SK-N-SH (cell line): ENCODE data around the gene ALG6. TPM values are rescaled to one million over a fixed set of nuclear protein-coding genes. Genes with fewer than 3 reads are reported as not detected.

Experiments
- CTCF ChIA-PET: fragments of 300-600, 350-600 bp; formaldehyde crosslinking; extraction: SDS; loops from one replicate; lab custom pipeline; 2021; lab: Yijun Ruan, JAX
- POLR2A ChIA-PET: fragments of 350-600 bp; sonication (Branson Sonifier 250); formaldehyde crosslinking; extraction: SDS; loops from one replicate; lab custom pipeline; 2020; ENCODE audit warnings: antibody characterized with exemption, inconsistent platforms; lab: Yijun Ruan, JAX
- DNase-seq: peaks from one replicate; pipeline ENCODE4 v3.0.0; 2012
- H2AFZ ChIP-seq: fragments of 200-600 bp; sonication (generic); 2 replicates; pipeline ENCODE4 v1.8.1; 2016; ENCODE audit warnings: antibody characterized with exemption, mild to moderate bottlenecking, low read depth
- H3F3A ChIP-seq: fragments of 200-600 bp; sonication (generic); replicated peaks from 2 replicates; pipeline ENCODE3; 2016; ENCODE audit warnings: antibody characterized with exemption, mild to moderate bottlenecking; ENCODE audit not compliant: insufficient read depth
- H3K27ac ChIP-seq, 2 experiments: fragments of 200-500 bp in 1 of 2; fragments of 200-600 bp in 1 of 2; sonication (Bioruptor generic) in 1 of 2; sonication (generic), shearing (Covaris generic) in 1 of 2; 2 replicates each; pipeline versions ENCODE4 v1.5.1 to v1.6.1; 2014 to 2016; ENCODE audit warnings: low read depth in 2 of 2, inconsistent platforms in 1 of 2, low read length in 1 of 2, mild to moderate bottlenecking in 1 of 2, mixed read lengths in 1 of 2
- H3K27me3 ChIP-seq: fragments of 200-600 bp; sonication (generic), shearing (Covaris generic); 2 replicates; pipeline ENCODE4 v1.6.1; 2016; ENCODE audit warnings: mixed run types; ENCODE audit not compliant: insufficient read depth
- H3K36me3 ChIP-seq, 2 experiments: fragments of 200-500 bp in 1 of 2; fragments of 200-600 bp in 1 of 2; sonication (Bioruptor generic) in 1 of 2; sonication (generic) in 1 of 2; replicated peaks in 1 of 2; 2 replicates each; pipeline versions ENCODE3 to v1.5.1; 2014 to 2016; ENCODE audit warnings: low read length in 1 of 2, mild to moderate bottlenecking in 1 of 2; ENCODE audit not compliant: insufficient read depth in 2 of 2, control insufficient read depth in 1 of 2
- H3K4me1 ChIP-seq, 2 experiments: fragments of 200-500 bp in 1 of 2; fragments of 200-600 bp in 1 of 2; sonication (Bioruptor generic) in 1 of 2; sonication (generic), shearing (Covaris generic) in 1 of 2; 2 replicates each; pipeline versions ENCODE4 v1.5.1 to v1.6.1; 2014 to 2016; ENCODE audit warnings: low read depth in 1 of 2, low read length in 1 of 2, mixed run types in 1 of 2; ENCODE audit not compliant: insufficient read depth in 2 of 2, control insufficient read depth in 1 of 2
- H3K4me2 ChIP-seq: fragments of 200-600 bp; sonication (generic), shearing (Covaris generic); 2 replicates; pipeline ENCODE4 v1.6.1; 2017; ENCODE audit warnings: mixed run types
- H3K4me3 ChIP-seq, 2 experiments: fragments of 200-500 bp in 1 of 2; fragments of 200-600 bp in 1 of 2; sonication (Bioruptor generic) in 1 of 2; sonication (generic), shearing (Covaris generic) in 1 of 2; 2 replicates each; pipeline versions ENCODE4 v1.5.1 to v1.8.1; 2014 to 2016; ENCODE audit warnings: low read depth in 2 of 2, inconsistent platforms in 1 of 2, low read length in 1 of 2, mild to moderate bottlenecking in 1 of 2, mixed read lengths in 1 of 2, moderate library complexity in 1 of 2
- H3K79me2 ChIP-seq: fragments of 200-600 bp; sonication (generic); 2 replicates; pipeline ENCODE4 v1.8.1; 2017; ENCODE audit warnings: mild to moderate bottlenecking; ENCODE audit not compliant: insufficient read depth
- H3K9ac ChIP-seq: fragments of 200-600 bp; sonication (generic); 2 replicates; pipeline ENCODE4 v1.6.1; 2017; ENCODE audit warnings: mixed run types
- H3K9me2 ChIP-seq: fragments of 200-600 bp; sonication (generic); 2 replicates; pipeline ENCODE4 v1.6.1; 2017; ENCODE audit warnings: mixed run types
- H3K9me3 ChIP-seq: fragments of 200-600 bp; sonication (generic); 2 replicates; pipeline ENCODE4 v1.6.1; 2017; ENCODE audit warnings: mixed run types, mild to moderate bottlenecking, moderate library complexity
- H4K20me1 ChIP-seq: fragments of 200-600 bp; sonication (generic); 2 replicates; pipeline ENCODE4 v1.6.1; 2017; ENCODE audit warnings: mild to moderate bottlenecking, mixed run types; ENCODE audit not compliant: insufficient read depth
- FOXJ3 ChIP-seq: sonication (generic); formaldehyde crosslinking; IDR thresholded peaks from 2 replicates; pipeline ENCODE4 v1.5.1; 2020; ENCODE audit warnings: mild to moderate bottlenecking, missing genetic modification reagents
- FOXM1 ChIP-seq: IDR thresholded peaks from 2 replicates; pipeline ENCODE4 v1.4.0; 2012; ENCODE audit warnings: low read depth, mild to moderate bottlenecking
- GABPA ChIP-seq: IDR thresholded peaks from 2 replicates; pipeline ENCODE4 v1.4.0; 2012; ENCODE audit warnings: low read depth, mild to moderate bottlenecking
- MXI1 ChIP-seq: IDR thresholded peaks from 2 replicates; pipeline ENCODE4 v1.6.1; 2012; ENCODE audit warnings: mild to moderate bottlenecking, low read depth, low read length, improper control_type of control experiment
- RCOR1 ChIP-seq: fragments of 150-350 bp; IDR thresholded peaks from 2 replicates; pipeline ENCODE4 v1.6.1; 2017; ENCODE audit warnings: antibody characterized with exemption, low read length
- RXRA ChIP-seq: IDR thresholded peaks from 2 replicates; pipeline ENCODE4 v1.4.0; 2012; ENCODE audit warnings: low read depth, mild to moderate bottlenecking, borderline replicate concordance
- SIN3A ChIP-seq: IDR thresholded peaks from 2 replicates; pipeline ENCODE4 v1.6.1; 2012; ENCODE audit warnings: low read depth, mild to moderate bottlenecking, low read length, moderate library complexity, borderline replicate concordance
- WGBS: methylation state at CpG from one replicate; pipeline ENCODE4 v1.1.6; 2017; ENCODE audit warnings: low lambda C conversion rate; 5-methylcytosine and 5-hydroxymethylcytosine counted together
- polyA plus RNA-seq, 3 experiments: library from polyadenylated mRNA; depleted of rRNA; stranded (reverse); fragments of >200 nt; gene quantifications; 2 replicates each; pipeline ENCODE4 v1.2.3, GENCODE V29; 2012
- TF ChIP-seq, protein P1 (sequence below): IDR thresholded peaks from 2 replicates; pipeline ENCODE4; 2012
- TF ChIP-seq, protein P2 (sequence below): fragments of 200-600 bp; sonication (generic); IDR thresholded peaks from 2 replicates; pipeline ENCODE4 v1.6.1; 2017; ENCODE audit warnings: antibody characterized with exemption, mild to moderate bottlenecking, moderate library complexity
- TF ChIP-seq, protein P3 (sequence below): IDR thresholded peaks from 2 replicates; pipeline ENCODE4 v1.6.1; 2012; ENCODE audit warnings: mild to moderate bottlenecking, low read depth, low read length, moderate library complexity

The ALG6 gene
- polyA plus RNA-seq, 1 of the 3 experiments (the other 2 are of a cell fraction) = 3.8 TPM

DNA sequence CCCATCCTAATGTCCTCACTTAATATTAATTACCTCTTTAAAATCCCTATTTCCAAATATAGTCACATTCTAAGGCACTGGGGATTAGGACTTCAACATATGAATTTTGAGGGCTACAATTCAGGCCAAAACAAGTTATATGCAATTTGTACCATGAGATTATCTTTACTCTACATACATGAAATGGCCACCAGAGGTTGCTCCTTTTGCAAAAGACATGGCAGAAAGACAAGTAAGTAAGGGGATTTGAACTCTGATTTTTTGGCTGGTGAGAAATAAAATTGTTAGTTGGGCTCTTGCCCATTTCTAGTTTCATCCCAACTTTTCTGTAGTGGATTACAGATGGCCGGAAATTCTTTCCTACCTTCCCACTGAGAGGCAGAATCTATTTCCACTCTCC, 4.8 kb upstream of the ALG6 start:
- Histone ChIP-seq H4K20me1 (no peaks in the 10 kb centered on the region), H3K4me3 (no peak overlapping the region)

DNA sequence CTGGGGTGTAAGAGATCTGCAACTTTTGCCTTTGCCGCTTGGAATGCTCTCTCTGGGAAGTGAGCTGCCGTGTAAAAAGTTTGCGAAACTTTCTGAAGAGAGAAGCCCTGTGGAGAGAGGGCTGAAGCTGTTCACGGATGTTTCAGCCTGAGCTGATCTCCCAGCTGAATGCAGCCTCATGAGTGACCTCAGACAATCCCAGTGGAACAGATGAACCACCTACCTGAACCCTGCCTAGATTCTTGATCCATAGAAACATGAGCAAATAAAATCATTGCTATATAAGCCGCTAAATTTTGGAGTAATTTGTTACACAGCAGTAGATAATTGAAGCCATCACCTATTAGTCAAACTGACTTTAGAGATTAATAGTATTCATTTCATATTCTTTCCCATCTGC, 4.4 kb upstream of the ALG6 start:
- no peak for DNase-seq
- CTCF ChIA-PET = no interaction called here

More for the DNA sequence above, 4.8 kb upstream of the ALG6 start:
- H3K36me3 ChIP-seq = no peaks in the 10 kb centered on the region
- H3K79me2 ChIP-seq = no peaks in the 10 kb centered on the region
- H3K27ac ChIP-seq = no peak overlapping the region
- no peaks in the 10 kb centered on the region for H3K9me2 ChIP-seq
- H3K9ac ChIP-seq = no peak overlapping the region
- H3K9me3 ChIP-seq = no peaks in the 10 kb centered on the region
- no peaks in the 10 kb centered on the region for H3F3A ChIP-seq
- no peaks in the 10 kb centered on the region; the same call in 1 of the 2 replicates for H3K27me3 ChIP-seq
- DNase-seq = no peak
- ChIA-PET POLR2A (no interaction called here), CTCF (no interaction called here)
- WGBS = 71% methylated on average over 1 of the region's 1 CpG
- TF ChIP-seq RXRA (no peak), MXI1 (no peak)
- TF ChIP-seq, protein P1, sequence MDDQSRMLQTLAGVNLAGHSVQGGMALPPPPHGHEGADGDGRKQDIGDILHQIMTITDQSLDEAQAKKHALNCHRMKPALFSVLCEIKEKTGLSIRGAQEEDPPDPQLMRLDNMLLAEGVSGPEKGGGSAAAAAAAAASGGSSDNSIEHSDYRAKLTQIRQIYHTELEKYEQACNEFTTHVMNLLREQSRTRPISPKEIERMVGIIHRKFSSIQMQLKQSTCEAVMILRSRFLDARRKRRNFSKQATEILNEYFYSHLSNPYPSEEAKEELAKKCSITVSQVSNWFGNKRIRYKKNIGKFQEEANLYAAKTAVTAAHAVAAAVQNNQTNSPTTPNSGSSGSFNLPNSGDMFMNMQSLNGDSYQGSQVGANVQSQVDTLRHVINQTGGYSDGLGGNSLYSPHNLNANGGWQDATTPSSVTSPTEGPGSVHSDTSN = no peak
- TF ChIP-seq, protein P2, sequence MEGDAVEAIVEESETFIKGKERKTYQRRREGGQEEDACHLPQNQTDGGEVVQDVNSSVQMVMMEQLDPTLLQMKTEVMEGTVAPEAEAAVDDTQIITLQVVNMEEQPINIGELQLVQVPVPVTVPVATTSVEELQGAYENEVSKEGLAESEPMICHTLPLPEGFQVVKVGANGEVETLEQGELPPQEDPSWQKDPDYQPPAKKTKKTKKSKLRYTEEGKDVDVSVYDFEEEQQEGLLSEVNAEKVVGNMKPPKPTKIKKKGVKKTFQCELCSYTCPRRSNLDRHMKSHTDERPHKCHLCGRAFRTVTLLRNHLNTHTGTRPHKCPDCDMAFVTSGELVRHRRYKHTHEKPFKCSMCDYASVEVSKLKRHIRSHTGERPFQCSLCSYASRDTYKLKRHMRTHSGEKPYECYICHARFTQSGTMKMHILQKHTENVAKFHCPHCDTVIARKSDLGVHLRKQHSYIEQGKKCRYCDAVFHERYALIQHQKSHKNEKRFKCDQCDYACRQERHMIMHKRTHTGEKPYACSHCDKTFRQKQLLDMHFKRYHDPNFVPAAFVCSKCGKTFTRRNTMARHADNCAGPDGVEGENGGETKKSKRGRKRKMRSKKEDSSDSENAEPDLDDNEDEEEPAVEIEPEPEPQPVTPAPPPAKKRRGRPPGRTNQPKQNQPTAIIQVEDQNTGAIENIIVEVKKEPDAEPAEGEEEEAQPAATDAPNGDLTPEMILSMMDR = peak; percentile 16; the same call in 1 of the 2 replicates
- H2AFZ ChIP-seq = no peak overlapping the region
- no peak overlapping the region for H3K4me2 ChIP-seq
- peaks cover 0 to 5% of the 10 kb centered on the region in 2 experiments; a peak in 1 of 4 replicates for H3K4me1 ChIP-seq

More for the DNA sequence above, 4.4 kb upstream of the ALG6 start:
- no peak overlapping the region for H3K4me3 ChIP-seq
- no peaks in the 10 kb centered on the region for H3K9me3 ChIP-seq
- H3K4me2 ChIP-seq = no peak overlapping the region
- H3K79me2 ChIP-seq = no peaks in the 10 kb centered on the region
- TF ChIP-seq SIN3A (no peak), MXI1 (no peak), FOXJ3 (CRISPR knock-in tag) (no peak), FOXM1 (no peak), RCOR1 (no peak), GABPA (no peak)
- TF ChIP-seq, protein P3, sequence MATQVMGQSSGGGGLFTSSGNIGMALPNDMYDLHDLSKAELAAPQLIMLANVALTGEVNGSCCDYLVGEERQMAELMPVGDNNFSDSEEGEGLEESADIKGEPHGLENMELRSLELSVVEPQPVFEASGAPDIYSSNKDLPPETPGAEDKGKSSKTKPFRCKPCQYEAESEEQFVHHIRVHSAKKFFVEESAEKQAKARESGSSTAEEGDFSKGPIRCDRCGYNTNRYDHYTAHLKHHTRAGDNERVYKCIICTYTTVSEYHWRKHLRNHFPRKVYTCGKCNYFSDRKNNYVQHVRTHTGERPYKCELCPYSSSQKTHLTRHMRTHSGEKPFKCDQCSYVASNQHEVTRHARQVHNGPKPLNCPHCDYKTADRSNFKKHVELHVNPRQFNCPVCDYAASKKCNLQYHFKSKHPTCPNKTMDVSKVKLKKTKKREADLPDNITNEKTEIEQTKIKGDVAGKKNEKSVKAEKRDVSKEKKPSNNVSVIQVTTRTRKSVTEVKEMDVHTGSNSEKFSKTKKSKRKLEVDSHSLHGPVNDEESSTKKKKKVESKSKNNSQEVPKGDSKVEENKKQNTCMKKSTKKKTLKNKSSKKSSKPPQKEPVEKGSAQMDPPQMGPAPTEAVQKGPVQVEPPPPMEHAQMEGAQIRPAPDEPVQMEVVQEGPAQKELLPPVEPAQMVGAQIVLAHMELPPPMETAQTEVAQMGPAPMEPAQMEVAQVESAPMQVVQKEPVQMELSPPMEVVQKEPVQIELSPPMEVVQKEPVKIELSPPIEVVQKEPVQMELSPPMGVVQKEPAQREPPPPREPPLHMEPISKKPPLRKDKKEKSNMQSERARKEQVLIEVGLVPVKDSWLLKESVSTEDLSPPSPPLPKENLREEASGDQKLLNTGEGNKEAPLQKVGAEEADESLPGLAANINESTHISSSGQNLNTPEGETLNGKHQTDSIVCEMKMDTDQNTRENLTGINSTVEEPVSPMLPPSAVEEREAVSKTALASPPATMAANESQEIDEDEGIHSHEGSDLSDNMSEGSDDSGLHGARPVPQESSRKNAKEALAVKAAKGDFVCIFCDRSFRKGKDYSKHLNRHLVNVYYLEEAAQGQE = no peak
- H2AFZ ChIP-seq = no peak overlapping the region
- no peaks in the 10 kb centered on the region for H4K20me1 ChIP-seq
- POLR2A ChIA-PET = no interaction called here
- H3K4me1 ChIP-seq = peaks cover 0 to 5% of the 10 kb centered on the region in 2 experiments; a peak in 1 of 4 replicates
- no peaks in the 10 kb centered on the region for H3K9me2 ChIP-seq
- H3K27me3 ChIP-seq = no peaks in the 10 kb centered on the region; the same call in 1 of the 2 replicates
- H3K9ac ChIP-seq = no peak overlapping the region
- WGBS = 77% methylated on average over 5 of the region's 5 CpGs
- no peaks in the 10 kb centered on the region for H3K36me3 ChIP-seq
- H3K27ac ChIP-seq = no peak overlapping the region
- H3F3A ChIP-seq = no peaks in the 10 kb centered on the region
